Uterine smooth muscle cell (primary cell): ENCODE measurements around the gene MEI1. TPM values are rescaled to one million over a fixed set of nuclear protein-coding genes. Genes with fewer than 3 reads are reported as not detected.

Source experiments
- total RNA-seq: library from RNA; depleted of rRNA; stranded (reverse); fragments of >200 nt; gene quantifications from 2 replicates; pipeline ENCODE4 v1.2.3, GENCODE V29; 2014

Gene MEI1, protein sequence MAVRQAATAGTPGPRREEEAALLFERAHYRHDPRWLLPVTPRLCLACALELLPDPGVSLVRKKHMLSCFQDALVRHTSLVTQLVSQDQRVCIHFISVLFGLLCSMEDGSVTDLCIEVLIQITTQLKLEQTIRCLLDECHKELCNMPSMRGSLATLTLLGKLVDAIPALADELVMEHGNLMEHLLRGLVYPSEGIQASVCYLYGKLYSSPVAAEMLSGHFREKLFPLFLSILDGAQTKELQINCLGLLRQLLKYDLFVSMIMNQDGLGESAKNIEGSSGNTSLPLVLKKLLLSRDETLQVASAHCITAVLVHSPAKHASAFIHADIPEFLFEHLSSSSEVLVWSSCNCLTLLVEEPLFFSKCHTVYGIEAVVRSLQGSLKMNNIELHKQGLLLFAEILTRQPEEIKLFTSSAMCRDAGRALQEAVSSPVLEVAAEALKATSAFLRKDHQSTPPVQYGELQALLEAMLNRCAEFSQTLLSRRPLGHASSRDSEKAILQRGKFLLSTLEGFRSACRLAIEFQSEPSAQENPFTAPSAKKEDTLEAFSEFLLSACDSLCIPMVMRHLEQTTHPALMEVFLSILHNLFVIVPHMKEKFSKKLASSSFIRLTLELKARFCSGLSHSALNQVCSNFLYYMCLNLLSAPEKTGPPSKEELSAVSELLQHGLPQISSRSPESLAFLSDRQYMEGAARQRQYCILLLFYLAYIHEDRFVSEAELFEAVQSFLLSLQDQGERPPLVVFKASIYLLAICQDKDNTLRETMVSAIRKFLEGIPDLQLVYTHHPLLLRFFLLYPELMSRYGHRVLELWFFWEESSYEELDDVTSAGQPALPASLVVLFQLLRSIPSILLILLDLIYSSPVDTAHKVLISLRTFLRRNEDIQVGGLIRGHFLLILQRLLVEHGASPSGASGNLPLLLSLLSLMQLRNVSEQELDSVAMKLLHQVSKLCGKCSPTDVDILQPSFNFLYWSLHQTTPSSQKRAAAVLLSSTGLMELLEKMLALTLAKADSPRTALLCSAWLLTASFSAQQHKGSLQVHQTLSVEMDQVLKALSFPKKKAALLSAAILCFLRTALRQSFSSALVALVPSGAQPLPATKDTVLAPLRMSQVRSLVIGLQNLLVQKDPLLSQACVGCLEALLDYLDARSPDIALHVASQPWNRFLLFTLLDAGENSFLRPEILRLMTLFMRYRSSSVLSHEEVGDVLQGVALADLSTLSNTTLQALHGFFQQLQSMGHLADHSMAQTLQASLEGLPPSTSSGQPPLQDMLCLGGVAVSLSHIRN
- total RNA-seq = 1.5 and 2.1 TPM in 2 replicates

GRCh38 chr22:41699264-41700107 is at the start of gene MEI1:
TSS of gene MEI1 (plus strand) at chr22:41699503. CDS start at chr22:41699539, 36 bp downstream.

GRCh38 chr22:41688365-41689211 is 10.7 kb upstream of the MEI1 start, which contains the start of gene SNU13:
TSS of gene SNU13 (minus strand) at chr22:41688867. CDS start at chr22:41688796, 71 bp downstream.

DNA sequence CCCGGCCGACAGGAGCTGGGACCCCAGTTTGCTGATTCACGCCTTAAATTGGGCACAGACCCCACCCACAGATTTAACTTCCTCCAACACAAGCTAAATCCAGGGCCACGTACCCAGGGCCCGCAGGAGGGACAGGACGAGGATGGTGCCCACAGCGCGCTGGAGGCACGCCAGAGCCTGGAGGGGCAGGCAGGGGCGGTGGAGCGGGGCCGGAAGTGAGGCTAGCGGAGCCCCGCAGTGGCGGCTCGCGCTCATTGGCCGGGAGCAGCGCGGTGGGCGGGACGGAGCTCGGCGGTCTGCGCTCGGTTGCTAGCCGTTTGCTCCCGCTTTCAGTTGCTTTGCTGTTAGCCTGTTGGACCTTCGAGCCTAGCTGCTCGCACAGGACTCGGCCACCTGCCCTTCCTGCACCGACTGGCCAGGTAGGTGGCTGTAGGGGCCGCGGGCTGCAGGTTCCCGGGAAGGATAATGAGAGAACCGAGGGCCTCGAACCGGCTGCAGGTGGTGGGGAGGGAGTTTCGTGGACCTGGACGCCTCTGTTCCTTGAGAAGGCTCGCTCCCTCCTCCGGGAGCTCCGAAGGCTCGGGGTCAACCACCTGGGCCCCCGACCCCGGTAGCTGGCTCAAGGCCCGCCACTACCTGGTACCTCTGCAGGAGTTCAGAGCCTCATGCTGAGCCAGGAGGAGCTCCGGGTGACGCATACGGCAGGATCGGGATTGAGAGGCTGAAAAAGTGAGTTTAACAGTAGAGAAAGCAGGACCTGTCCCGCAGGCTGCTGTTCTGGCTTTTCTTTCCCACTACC is 101.2 kb downstream of the MEI1 start, which contains the start of gene CCDC134:
CCDC134 (plus strand) TSS at position 332 of the 799 bp plus-strand sequence. CDS start 8,212 bp downstream, outside the sequence.

GRCh38 chr22:41832553-41833368 is 133.5 kb downstream of the MEI1 start, which contains the start of gene SREBF2:
TSS of gene SREBF2 (plus strand) at chr22:41833105. CDS start at chr22:41833271, 166 bp downstream.

Other genes starting within 250 kb of the MEI1 start
- gene PHF5A, start 230.8 kb upstream of the MEI1 start, total RNA-seq = 58.5 and 86.0 TPM in 2 replicates
- 80.8 and 84.9 TPM in 2 replicates for gene ACO2, start 230.4 kb upstream of the MEI1 start, total RNA-seq
- 15.5 and 19.3 TPM in 2 replicates for gene POLR3H, start 155.0 kb upstream of the MEI1 start, total RNA-seq
- 1.4 and 2.7 TPM in 2 replicates for gene CSDC2, start 138.5 kb upstream of the MEI1 start, total RNA-seq
- gene PMM1, start 109.7 kb upstream of the MEI1 start, total RNA-seq = 34.9 and 36.0 TPM in 2 replicates
- gene DESI1, start 78.5 kb upstream of the MEI1 start, total RNA-seq = 9.5 and 12.2 TPM in 2 replicates
- 344 and 555 TPM in 2 replicates for gene XRCC6, start 78.2 kb upstream of the MEI1 start, total RNA-seq
- 86.2 and 88.6 TPM in 2 replicates for gene SNU13, start 10.6 kb upstream of the MEI1 start, total RNA-seq
- gene CCDC134, start 101.2 kb downstream of the MEI1 start, total RNA-seq = 9.0 and 11.2 TPM in 2 replicates
- 53.5 and 101 TPM in 2 replicates for gene SREBF2, start 133.6 kb downstream of the MEI1 start, total RNA-seq
- not detected in 2 replicates for gene SHISA8, start 215.6 kb downstream of the MEI1 start, total RNA-seq
- 0.11 and 0.12 TPM in 2 replicates for gene TNFRSF13C, start 227.3 kb downstream of the MEI1 start, total RNA-seq
- gene CENPM, start 247.6 kb downstream of the MEI1 start, total RNA-seq = 8.9 and 37.2 TPM in 2 replicates